Neural cell (in vitro differentiated cells): ENCODE results near the gene DOCK8.

Experiments used
- POLR2AphosphoS5 ChIP-seq: IDR thresholded peaks from 2 replicates; pipeline ENCODE4 v1.6.1; 2012
- RAD21 ChIP-seq: fragments of 450-650 bp; conservative IDR thresholded peaks from 2 replicates; pipeline ENCODE4 v1.6.1; 2014; ENCODE audit warnings: antibody characterized with exemption, mild to moderate bottlenecking, moderate library complexity

- TF ChIP-seq RAD21 (no peak), POLR2AphosphoS5 (no peak)
Measured at GRCh38 chr9:242461-243080, 27.9 kb downstream of the DOCK8 start.
